GM12891 (cell line): ENCODE data around the gene MFSD6L.
"Not testable (repeated sequence)": the region's sequence is repeated elsewhere in the genome, so short reads cannot be mapped to it uniquely, and the experiment has no call there.

Experiments used
- PAX5 ChIP-seq: IDR thresholded peaks from 2 replicates; pipeline ENCODE4 v1.6.1; 2011; ENCODE audit warnings: low read length, moderate library complexity, mild to moderate bottlenecking; ENCODE audit not compliant: insufficient read depth, severe bottlenecking
- POLR2A ChIP-seq: IDR thresholded peaks from 2 replicates; pipeline ENCODE4 v1.6.1; 2011; ENCODE audit warnings: low read depth, low read length, control low read depth
- POLR2AphosphoS5 ChIP-seq: IDR thresholded peaks from 2 replicates; pipeline ENCODE4 v1.6.1; 2011; ENCODE audit warnings: low read depth, low read length, control low read depth
- TAF1 ChIP-seq: IDR thresholded peaks from 2 replicates; pipeline ENCODE4 v1.6.1; 2011; ENCODE audit warnings: low read depth, low read length, control low read depth

DNA sequence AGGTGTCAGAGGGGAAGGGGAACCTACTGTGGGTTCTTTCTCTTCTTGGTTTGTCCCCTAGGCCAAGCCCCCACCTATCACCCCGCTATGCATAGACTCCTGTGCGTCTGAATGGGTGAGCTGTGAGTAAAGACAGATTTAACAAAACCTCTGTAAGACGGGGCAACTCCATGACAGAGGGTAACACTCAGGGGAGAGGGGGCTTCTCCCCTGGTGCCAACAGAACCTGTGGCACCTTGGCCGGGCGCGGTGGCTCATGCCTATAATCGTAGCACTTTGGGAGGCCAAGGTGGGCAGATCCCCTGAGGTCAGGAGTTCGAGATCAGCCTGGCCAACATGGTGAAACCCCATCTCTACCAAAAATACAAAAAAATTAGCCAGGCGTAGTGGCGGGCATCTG, 6.2 kb upstream of the MFSD6L start:
- not testable (repeated sequence) for TF ChIP-seq POLR2AphosphoS5, PAX5, TAF1, POLR2A
